Stimulated activated CD4-positive, alpha-beta T cell treated with anti-CD3 and anti-CD28 coated beads, Interleukin-4, amount 100 ng/mL, for 4 hours (primary cell): ENCODE results near the gene TMEM259.

Experiments used
- DNase-seq, 2 experiments: peaks; one replicate each; pipeline ENCODE4 v3.0.0-alpha.2; 2020

TMEM259 gene

GRCh38 chr19:1000591-1001537 is 20.1 kb downstream of the TMEM259 start:
- DNase-seq, result no peak

GRCh38 chr19:1000095-1000494 is 20.8 kb downstream of the TMEM259 start, which contains the start of gene GRIN3B:
GRIN3B (plus strand) TSS chr19:1000419; CDS start chr19:1000438, 19 bp downstream.
- peak; percentile 53 to 65 for DNase-seq

GRCh38 chr19:999379-999719 is 21.6 kb downstream of the TMEM259 start:
- no peak for DNase-seq

- DNase-seq, result no peak
These were observed 22.9 kb downstream of the TMEM259 start for GRCh38 chr19:998064-998463.

GRCh38 chr19:996051-996838 is 24.7 kb downstream of the TMEM259 start:
- DNase-seq, result peak; percentile 45 to 58

- no peak for DNase-seq
These were observed 25.7 kb downstream of the TMEM259 start for GRCh38 chr19:995051-995827.

- no peak for DNase-seq
These were observed 26.4 kb downstream of the TMEM259 start for GRCh38 chr19:994516-994915.

- no peak for DNase-seq
These were observed 27.0 kb downstream of the TMEM259 start for GRCh38 chr19:993831-994393.

- DNase-seq, result no peak
These were observed 27.5 kb downstream of the TMEM259 start for GRCh38 chr19:993361-993830.

GRCh38 chr19:992670-993055 is 28.3 kb downstream of the TMEM259 start:
- DNase-seq, result no peak

- DNase-seq, result no peak
These were observed 28.8 kb downstream of the TMEM259 start for GRCh38 chr19:991932-992669.

GRCh38 chr19:991174-991931 is 29.6 kb downstream of the TMEM259 start:
- DNase-seq, result peak; percentile 28 to 52

- no peak for DNase-seq
These were observed 30.2 kb downstream of the TMEM259 start for GRCh38 chr19:990746-991145.

- DNase-seq, result no peak
These were observed 30.8 kb downstream of the TMEM259 start for GRCh38 chr19:990119-990571.

GRCh38 chr19:989381-990081 is 31.4 kb downstream of the TMEM259 start:
- no peak for DNase-seq

- DNase-seq, result no peak
These were observed 32.4 kb downstream of the TMEM259 start for GRCh38 chr19:988510-988909.

- DNase-seq, result no peak
These were observed 32.8 kb downstream of the TMEM259 start for GRCh38 chr19:988081-988480.

- no peak for DNase-seq
These were observed 34.8 kb downstream of the TMEM259 start for GRCh38 chr19:986083-986482.

GRCh38 chr19:984165-984967 is 36.6 kb downstream of the TMEM259 start, which contains the start of gene WDR18:
WDR18 (plus strand) TSS chr19:984345; CDS start chr19:984354, 9 bp downstream.
- DNase-seq, result peak; percentile 88 to 90
